Measurements from ENCODE around the gene EYS. TPM values are rescaled to one million over a fixed set of nuclear protein-coding genes. Genes with fewer than 3 reads are reported as not detected.

Gene EYS
- total RNA-seq, 1 donor from 2014 or later: not detected

DNA sequence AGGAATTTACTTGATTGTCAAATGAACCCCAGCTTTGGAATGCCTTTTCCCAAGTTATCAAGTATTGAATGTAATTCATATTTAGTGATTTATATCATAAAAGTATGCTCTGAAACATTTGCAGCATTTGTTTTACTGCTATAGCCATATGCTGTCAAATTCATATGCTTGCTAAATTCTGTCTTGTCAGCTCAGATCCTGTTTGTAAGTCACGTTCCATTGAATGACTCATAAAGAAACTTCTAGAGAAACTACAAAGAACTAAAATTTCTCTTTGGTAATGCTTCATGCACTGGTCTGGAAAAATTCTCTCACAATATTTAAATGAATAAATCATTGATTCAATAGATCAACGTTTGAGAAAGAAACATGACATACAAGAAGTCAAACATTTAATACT, 1625.6 kb downstream of the EYS start:
- H3K27me3 Mint-ChIP-seq (ENCODE audit: unreplicated experiment): peaks cover 2% of the 10 kb centered on the region
- no peaks in the 10 kb centered on the region for H3K36me3 Mint-ChIP-seq (ENCODE audit: low read depth, unreplicated experiment)

DNA sequence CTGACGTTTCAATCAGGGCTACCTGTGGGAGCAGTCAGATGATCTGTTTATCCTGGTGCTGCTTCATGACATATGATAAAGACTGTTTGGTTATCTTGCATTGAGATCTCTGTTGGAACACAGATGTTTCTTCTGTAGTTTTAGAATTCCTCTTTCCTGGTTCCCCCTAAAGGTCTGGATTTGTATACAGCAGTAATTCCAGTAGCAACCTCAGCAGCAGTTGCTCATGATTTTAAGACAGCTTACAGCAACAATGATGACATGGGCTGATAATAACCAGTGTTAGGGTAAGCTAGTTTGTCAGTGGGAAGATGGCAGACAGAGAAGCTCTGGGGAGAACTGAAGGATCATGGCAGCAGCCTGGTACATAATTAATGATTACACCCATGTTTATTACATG, 1632.0 kb downstream of the EYS start:
- no peak for DNase-seq (ENCODE audit: low spot score)
- Mint-ChIP-seq H3K27ac (ENCODE audit: unreplicated experiment) (no peak overlapping the region), H3K4me1 (ENCODE audit: unreplicated experiment) (no peaks in the 10 kb centered on the region), H3K27me3 (ENCODE audit: unreplicated experiment) (peaks cover 1% of the 10 kb centered on the region), H3K36me3 (ENCODE audit: low read depth, unreplicated experiment) (no peaks in the 10 kb centered on the region), H3K4me3 (ENCODE audit: unreplicated experiment) (no peak overlapping the region), H3K9me3 (ENCODE audit: unreplicated experiment) (no peaks in the 10 kb centered on the region)
- TF ChIP-seq, protein P1, sequence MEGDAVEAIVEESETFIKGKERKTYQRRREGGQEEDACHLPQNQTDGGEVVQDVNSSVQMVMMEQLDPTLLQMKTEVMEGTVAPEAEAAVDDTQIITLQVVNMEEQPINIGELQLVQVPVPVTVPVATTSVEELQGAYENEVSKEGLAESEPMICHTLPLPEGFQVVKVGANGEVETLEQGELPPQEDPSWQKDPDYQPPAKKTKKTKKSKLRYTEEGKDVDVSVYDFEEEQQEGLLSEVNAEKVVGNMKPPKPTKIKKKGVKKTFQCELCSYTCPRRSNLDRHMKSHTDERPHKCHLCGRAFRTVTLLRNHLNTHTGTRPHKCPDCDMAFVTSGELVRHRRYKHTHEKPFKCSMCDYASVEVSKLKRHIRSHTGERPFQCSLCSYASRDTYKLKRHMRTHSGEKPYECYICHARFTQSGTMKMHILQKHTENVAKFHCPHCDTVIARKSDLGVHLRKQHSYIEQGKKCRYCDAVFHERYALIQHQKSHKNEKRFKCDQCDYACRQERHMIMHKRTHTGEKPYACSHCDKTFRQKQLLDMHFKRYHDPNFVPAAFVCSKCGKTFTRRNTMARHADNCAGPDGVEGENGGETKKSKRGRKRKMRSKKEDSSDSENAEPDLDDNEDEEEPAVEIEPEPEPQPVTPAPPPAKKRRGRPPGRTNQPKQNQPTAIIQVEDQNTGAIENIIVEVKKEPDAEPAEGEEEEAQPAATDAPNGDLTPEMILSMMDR (IDR thresholded peaks at IDR 0.05; ENCODE audit: unreplicated experiment): no peak

More for the DNA sequence above, 1625.6 kb downstream of the EYS start:
- Mint-ChIP-seq H3K9me3 (ENCODE audit: unreplicated experiment) (peaks cover 4% of the 10 kb centered on the region), H3K27ac (ENCODE audit: unreplicated experiment) (no peak overlapping the region), H3K4me3 (ENCODE audit: unreplicated experiment) (no peak overlapping the region), H3K4me1 (ENCODE audit: unreplicated experiment) (no peaks in the 10 kb centered on the region)
- DNase-seq (ENCODE audit: low spot score): no peak
- TF ChIP-seq, protein P1 (IDR thresholded peaks at IDR 0.05; ENCODE audit: unreplicated experiment): no peak

DNA sequence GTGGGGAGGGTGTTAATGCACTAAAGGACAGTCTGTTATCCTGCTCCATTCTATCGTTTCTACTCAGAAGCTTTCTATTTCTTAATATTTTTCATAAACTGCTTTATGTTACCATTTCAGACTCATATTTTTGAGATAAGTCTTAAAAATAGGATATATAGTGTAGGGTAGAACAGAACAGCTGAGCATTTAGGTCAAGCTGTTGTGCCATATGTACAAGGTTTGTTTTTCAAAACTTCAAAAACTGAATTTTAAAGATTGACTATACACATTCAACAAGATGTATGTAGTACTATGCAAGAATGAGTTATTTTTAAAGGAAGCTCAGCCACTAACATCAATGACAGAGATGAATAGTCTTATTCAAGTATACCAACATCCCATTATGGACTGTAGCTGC, 1634.3 kb downstream of the EYS start:
- DNase-seq (ENCODE audit: low spot score): no peak
- Mint-ChIP-seq H3K4me3 (ENCODE audit: unreplicated experiment) (no peak overlapping the region), H3K4me1 (ENCODE audit: unreplicated experiment) (no peaks in the 10 kb centered on the region), H3K9me3 (ENCODE audit: unreplicated experiment) (no peaks in the 10 kb centered on the region), H3K36me3 (ENCODE audit: low read depth, unreplicated experiment) (no peaks in the 10 kb centered on the region), H3K27ac (ENCODE audit: unreplicated experiment) (no peak overlapping the region), H3K27me3 (ENCODE audit: unreplicated experiment) (peaks cover 1% of the 10 kb centered on the region)
- TF ChIP-seq, protein P1 (IDR thresholded peaks at IDR 0.05; ENCODE audit: unreplicated experiment): no peak

DNA sequence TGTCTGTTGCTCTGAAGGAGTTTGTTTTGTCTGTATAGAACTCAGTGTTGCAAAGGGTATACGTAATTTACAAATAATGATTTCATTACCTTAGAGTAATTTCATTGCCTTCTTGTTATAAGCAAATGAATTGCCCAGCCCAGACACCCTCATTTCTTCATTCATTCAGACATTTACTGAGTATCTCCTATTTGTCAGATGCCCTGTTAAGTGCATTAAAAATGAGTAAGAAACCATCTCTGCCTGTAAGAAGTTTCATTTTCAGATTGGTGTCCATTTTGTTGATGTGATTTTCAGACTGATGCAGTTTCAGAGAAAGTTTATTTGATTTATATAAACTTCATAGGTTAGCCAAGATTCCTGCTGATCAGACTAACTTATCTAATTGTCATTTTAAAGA, 1642.1 kb downstream of the EYS start:
- Mint-ChIP-seq H3K4me1 (ENCODE audit: unreplicated experiment) (no peaks in the 10 kb centered on the region), H3K4me3 (ENCODE audit: unreplicated experiment) (no peak overlapping the region)

DNA sequence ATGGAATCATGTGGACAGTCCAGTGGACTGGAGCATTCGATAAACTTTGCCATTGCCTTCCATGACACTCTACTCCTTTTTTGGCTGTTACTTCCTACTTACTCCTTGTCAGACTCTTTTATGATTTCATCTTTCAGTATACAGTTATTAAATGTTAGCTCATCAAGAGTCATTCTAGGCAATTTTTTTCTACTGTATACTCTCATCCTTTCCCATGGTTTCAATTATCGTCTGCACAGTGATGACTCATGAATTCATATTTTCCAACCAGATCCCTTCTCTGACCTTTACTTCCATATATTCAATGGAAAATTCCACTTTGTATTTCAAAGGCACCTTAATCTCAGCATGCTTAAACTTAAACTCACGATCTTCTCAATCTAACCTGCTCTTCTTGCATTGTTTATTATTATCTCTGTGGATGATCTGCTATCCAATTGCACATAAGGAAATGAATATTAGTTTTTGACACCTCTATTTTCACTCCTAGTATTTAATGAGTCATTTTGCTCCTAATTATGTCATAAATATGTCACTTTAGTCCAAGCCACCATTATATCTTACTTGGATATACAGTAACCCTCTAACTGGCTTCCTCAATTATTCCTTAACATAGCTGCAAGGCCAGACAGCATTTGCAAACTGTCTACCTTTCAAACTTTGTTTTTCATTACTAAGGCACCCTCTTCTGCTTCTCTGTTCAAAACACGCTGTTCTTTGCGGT, 1643.9 kb downstream of the EYS start:
- H3K4me1 Mint-ChIP-seq (ENCODE audit: unreplicated experiment): no peaks in the 10 kb centered on the region
- no peaks in the 10 kb centered on the region for H3K9me3 Mint-ChIP-seq (ENCODE audit: unreplicated experiment)
- H3K4me3 Mint-ChIP-seq (ENCODE audit: unreplicated experiment): no peak overlapping the region
- H3K27ac Mint-ChIP-seq (ENCODE audit: unreplicated experiment): no peak overlapping the region
- DNase-seq (ENCODE audit: low spot score): no peak
- no peaks in the 10 kb centered on the region for H3K27me3 Mint-ChIP-seq (ENCODE audit: unreplicated experiment)
- no peaks in the 10 kb centered on the region for H3K36me3 Mint-ChIP-seq (ENCODE audit: low read depth, unreplicated experiment)
- TF ChIP-seq, protein P1 (IDR thresholded peaks at IDR 0.05; ENCODE audit: unreplicated experiment): no peak

More for the DNA sequence above, 1642.1 kb downstream of the EYS start:
- no peak overlapping the region for H3K27ac Mint-ChIP-seq (ENCODE audit: unreplicated experiment)
- TF ChIP-seq, protein P1 (IDR thresholded peaks at IDR 0.05; ENCODE audit: unreplicated experiment): no peak
- H3K9me3 Mint-ChIP-seq (ENCODE audit: unreplicated experiment): no peaks in the 10 kb centered on the region
- H3K36me3 Mint-ChIP-seq (ENCODE audit: low read depth, unreplicated experiment): no peaks in the 10 kb centered on the region
- no peaks in the 10 kb centered on the region for H3K27me3 Mint-ChIP-seq (ENCODE audit: unreplicated experiment)
- no peak for DNase-seq (ENCODE audit: low spot score)

All from endothelial cell (in vitro differentiated cells).